ENCODE data around the gene CFAP20DC. TPM values are rescaled to one million over a fixed set of nuclear protein-coding genes. Genes with fewer than 3 reads are reported as not detected.

The CFAP20DC gene
- total RNA-seq, 1 donor from 2014 or later = not detected

DNA sequence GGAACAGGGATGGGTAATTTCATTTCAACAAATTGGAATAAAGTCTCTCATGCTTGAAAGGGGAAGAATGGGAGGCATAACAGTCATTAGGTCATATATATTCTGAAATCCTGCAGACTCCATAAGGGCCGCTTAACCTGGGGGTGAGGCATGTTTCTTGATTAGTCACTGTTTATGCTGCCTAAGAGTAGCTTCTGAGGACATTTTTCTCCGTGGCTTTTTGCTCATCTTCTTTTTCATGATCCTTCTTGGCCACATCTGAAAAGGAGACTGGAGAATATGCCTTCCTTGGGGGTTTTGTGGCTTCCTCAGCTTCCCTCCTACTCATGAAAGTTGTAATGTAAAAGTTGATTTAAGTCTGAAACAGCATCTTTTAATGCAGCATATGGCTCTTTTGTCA, 20.0 kb upstream of the CFAP20DC start:
- no peak for DNase-seq
- H3K36me3 ChIP-seq = no peaks in the 10 kb centered on the region
- no peak overlapping the region for H3K4me3 ChIP-seq
- TF ChIP-seq, protein P1, sequence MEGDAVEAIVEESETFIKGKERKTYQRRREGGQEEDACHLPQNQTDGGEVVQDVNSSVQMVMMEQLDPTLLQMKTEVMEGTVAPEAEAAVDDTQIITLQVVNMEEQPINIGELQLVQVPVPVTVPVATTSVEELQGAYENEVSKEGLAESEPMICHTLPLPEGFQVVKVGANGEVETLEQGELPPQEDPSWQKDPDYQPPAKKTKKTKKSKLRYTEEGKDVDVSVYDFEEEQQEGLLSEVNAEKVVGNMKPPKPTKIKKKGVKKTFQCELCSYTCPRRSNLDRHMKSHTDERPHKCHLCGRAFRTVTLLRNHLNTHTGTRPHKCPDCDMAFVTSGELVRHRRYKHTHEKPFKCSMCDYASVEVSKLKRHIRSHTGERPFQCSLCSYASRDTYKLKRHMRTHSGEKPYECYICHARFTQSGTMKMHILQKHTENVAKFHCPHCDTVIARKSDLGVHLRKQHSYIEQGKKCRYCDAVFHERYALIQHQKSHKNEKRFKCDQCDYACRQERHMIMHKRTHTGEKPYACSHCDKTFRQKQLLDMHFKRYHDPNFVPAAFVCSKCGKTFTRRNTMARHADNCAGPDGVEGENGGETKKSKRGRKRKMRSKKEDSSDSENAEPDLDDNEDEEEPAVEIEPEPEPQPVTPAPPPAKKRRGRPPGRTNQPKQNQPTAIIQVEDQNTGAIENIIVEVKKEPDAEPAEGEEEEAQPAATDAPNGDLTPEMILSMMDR (IDR thresholded peaks at IDR 0.05; ENCODE audit: borderline replicate concordance) = no peak
- no peaks in the 10 kb centered on the region for H3K9me3 ChIP-seq (replicated peaks)
- intact Hi-C loops (cut with micrococcal nuclease) = no loop called here
- H3K27ac ChIP-seq (replicated peaks) = no peak overlapping the region
- peaks cover 21% of the 10 kb centered on the region for H3K27me3 ChIP-seq (ENCODE audit: low read depth)
- H3K4me1 ChIP-seq = no peaks in the 10 kb centered on the region

DNA sequence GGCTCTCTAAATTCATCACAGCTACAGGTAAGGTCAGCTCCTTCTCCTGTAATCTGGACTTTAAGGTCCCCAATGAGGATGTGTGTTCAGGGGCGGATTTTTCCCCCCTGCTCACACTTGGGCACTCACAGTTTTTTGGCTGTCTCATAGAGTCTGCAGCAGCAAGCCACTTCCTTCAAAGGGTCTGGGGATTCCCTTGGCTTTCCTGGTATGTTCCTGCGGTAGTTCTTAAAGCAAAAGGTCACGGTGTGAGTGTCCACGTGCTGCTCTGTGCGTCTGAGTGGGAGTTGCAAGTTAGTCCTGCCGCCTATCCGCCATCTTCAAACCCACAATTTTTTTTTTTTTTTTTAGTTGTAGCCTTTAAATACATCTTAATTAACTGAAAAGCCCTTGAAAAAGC, 15.4 kb upstream of the CFAP20DC start:
- peaks cover 18% of the 10 kb centered on the region for H3K27me3 ChIP-seq (ENCODE audit: low read depth)
- intact Hi-C loops (cut with micrococcal nuclease) = no loop called here

DNA sequence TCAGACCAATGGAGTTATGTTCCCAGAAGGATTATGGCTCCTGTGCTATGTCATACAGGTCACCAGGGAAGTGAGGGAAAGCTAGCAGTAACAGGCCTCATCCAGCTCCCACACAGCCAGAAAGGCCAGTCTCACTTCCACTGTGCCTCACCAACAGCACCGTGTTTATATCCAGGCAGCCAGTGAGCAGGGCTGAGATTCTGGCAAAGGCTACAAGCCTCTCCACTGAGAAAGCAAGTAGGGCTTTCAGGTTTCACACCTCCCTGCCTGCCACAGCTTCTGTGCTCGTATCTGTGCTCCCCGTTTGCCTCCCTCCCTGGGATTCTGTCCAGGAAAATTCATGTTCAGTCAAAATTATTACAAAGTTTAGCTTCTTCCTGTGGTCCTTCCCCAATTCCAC, 14.9 kb upstream of the CFAP20DC start:
- DNase-seq = no peak
- Histone ChIP-seq H3K4me1 (no peaks in the 10 kb centered on the region), H3K4me3 (no peak overlapping the region), H3K27me3 (ENCODE audit: low read depth) (peaks cover 13% of the 10 kb centered on the region), H3K36me3 (no peaks in the 10 kb centered on the region), H3K27ac (replicated peaks) (no peak overlapping the region), H3K9me3 (replicated peaks) (peaks cover 16% of the 10 kb centered on the region)
- TF ChIP-seq, protein P1 (IDR thresholded peaks at IDR 0.05; ENCODE audit: borderline replicate concordance) = no peak
- intact Hi-C loops (cut with micrococcal nuclease) = no loop called here

More for the DNA sequence above, 15.4 kb upstream of the CFAP20DC start:
- TF ChIP-seq, protein P1 (IDR thresholded peaks at IDR 0.05; ENCODE audit: borderline replicate concordance) = no peak
- DNase-seq = no peak
- Histone ChIP-seq H3K4me1 (no peaks in the 10 kb centered on the region), H3K9me3 (replicated peaks) (peaks cover 16% of the 10 kb centered on the region), H3K27ac (replicated peaks) (no peak overlapping the region), H3K4me3 (no peak overlapping the region), H3K36me3 (no peaks in the 10 kb centered on the region)

DNA sequence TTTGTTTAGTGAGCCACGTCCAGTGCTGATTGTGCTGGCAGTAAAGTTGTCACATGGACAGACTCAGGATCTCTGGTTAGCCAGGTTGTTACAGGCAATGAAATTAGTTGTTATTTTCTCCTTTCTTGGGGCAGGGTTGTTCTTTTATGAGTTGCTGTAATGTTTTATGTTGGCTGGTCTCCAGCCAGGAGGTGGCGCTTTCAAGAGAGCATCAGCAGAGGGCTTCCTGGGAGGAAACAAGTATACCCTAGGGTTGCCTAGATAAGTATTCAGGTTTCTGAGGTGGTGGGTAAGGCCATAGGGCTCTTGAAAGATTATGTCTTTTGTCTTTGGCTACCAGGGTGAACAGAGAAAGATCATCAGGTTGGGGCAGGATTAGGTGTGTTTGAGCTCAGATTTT, 14.5 kb upstream of the CFAP20DC start:
- peaks cover 8% of the 10 kb centered on the region for H3K27me3 ChIP-seq (ENCODE audit: low read depth)
- H3K4me1 ChIP-seq = no peaks in the 10 kb centered on the region
- intact Hi-C loops (cut with micrococcal nuclease) = no loop called here
- DNase-seq = no peak
- no peaks in the 10 kb centered on the region for H3K36me3 ChIP-seq
- no peak overlapping the region for H3K27ac ChIP-seq (replicated peaks)
- peaks cover 16% of the 10 kb centered on the region for H3K9me3 ChIP-seq (replicated peaks)
- TF ChIP-seq, protein P1 (IDR thresholded peaks at IDR 0.05; ENCODE audit: borderline replicate concordance) = no peak
- H3K4me3 ChIP-seq = no peak overlapping the region

DNA sequence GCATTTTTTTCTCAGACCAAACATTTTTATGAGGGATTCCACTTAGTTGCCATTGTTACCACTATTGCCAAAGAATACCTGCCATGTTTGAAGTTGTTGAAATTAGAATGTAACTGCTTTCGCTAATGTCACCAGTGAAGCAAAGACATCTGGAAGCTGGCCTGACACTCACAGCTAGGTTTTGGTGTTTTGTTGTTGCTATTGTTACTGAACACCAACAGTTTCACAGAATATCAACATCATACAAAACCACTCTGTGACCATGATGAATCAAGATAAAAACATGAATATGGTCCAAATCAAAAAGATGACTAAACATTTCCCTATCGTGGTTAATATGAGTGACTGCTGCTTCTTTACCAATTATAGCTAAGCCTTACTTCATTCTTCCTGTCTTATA, 6.9 kb upstream of the CFAP20DC start:
- no peaks in the 10 kb centered on the region for H3K4me1 ChIP-seq
- H3K27me3 ChIP-seq (ENCODE audit: low read depth) = no peaks in the 10 kb centered on the region
- H3K36me3 ChIP-seq = no peaks in the 10 kb centered on the region
- TF ChIP-seq, protein P1 (IDR thresholded peaks at IDR 0.05; ENCODE audit: borderline replicate concordance) = no peak
- DNase-seq = no peak
- H3K9me3 ChIP-seq (replicated peaks) = no peaks in the 10 kb centered on the region
- no peak overlapping the region for H3K27ac ChIP-seq (replicated peaks)
- H3K4me3 ChIP-seq = no peak overlapping the region
- intact Hi-C loops (cut with micrococcal nuclease) = no loop called here
